Esophagus muscularis mucosa (tissue), 3 donors: Measurements from ENCODE around the gene LMO4.

Experiments
- CTCF ChIP-seq, 3 experiments: fragments of 200-600 bp in 2 of 3; fragments of 450-650 bp in 1 of 3; sonication (generic) in 2 of 3; IDR thresholded peaks; one replicate each; pipeline ENCODE4 v1.5.1; 2017 to 2019; ENCODE audit warnings: antibody characterized with exemption in 3 of 3, mild to moderate bottlenecking in 2 of 3, moderate library complexity in 1 of 3
- POLR2A ChIP-seq: fragments of 450-650 bp; IDR thresholded peaks from one replicate; pipeline ENCODE4 v1.6.1; 2017; ENCODE audit warnings: antibody characterized with exemption, moderate library complexity, mild to moderate bottlenecking, low read depth

- TF ChIP-seq CTCF (IDR thresholded peaks at IDR 0.05) (no peak), POLR2A (no peak)
These were observed 10.5 kb upstream of the LMO4 start for GRCh38 chr1:87318056-87318650.
